DMS153 (cell line): ENCODE results near the gene FAM221A.
A peak's percentile ranks its signal among the peaks of the same experiment; 100 is the strongest.
"Not testable (repeated sequence)": the region's sequence is repeated elsewhere in the genome, so short reads cannot be mapped to it uniquely, and the experiment has no call there.

Source experiments
- DNase-seq: peaks from one replicate; lab custom pipeline; 2025; lab: John Stamatoyannopoulos, UW

Gene FAM221A, protein sequence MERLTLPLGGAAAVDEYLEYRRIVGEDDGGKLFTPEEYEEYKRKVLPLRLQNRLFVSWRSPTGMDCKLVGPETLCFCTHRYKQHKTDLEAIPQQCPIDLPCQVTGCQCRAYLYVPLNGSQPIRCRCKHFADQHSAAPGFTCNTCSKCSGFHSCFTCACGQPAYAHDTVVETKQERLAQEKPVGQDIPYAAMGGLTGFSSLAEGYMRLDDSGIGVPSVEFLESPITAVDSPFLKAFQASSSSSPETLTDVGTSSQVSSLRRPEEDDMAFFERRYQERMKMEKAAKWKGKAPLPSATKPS

GRCh38 chr7:23679898-23680413 is at the start of gene FAM221A:
Gene FAM221A, plus strand, starts transcription at chr7:23680199. Its CDS starts 20 bp downstream, at chr7:23680219.
- peak; percentile 89 for DNase-seq

DNA sequence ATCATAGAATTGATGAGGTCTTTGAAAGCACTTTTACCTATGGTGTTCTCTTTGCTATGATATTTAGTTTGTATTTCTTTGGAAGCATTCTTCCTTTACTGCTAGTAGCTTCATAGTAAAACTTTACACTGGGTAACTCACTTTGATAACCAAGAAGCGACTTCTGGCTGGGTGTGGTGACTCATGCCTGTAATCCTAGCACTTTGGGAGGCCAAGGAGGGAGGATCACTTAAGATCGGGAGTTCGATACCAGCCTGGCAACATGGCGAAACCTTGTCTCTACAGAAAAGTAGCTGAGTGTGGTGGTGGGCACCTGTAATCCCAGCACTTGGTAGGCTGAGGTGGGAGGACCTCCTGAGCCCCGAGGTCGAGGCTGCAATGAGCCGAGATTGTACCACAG is 46.6 kb upstream of the FAM221A start:
- no peak for DNase-seq

DNA sequence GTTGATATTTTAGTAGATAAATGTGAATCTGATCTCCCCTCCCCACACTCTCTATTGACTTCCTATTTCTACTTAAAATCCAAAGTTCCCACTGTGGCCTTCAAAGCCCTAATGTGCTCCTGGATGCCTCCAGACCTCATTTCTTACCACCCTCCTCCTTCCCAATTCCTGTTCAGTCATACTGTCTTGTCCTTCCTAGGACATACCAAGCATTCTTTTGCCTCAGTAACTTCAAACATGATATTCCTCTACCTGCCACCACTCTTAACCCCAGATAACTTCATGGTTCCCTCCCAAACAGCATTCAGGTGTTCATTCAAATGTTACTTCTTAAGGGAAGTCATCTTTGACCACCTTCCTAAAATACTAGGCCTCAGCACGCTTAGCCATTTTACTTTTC is 34.2 kb upstream of the FAM221A start:
- DNase-seq: no peak

- DNase-seq: no peak
These were observed 26.1 kb upstream of the FAM221A start for GRCh38 chr7:23653942-23654341.

- DNase-seq: no peak
These were observed 25.5 kb upstream of the FAM221A start for GRCh38 chr7:23654508-23654907.

DNA sequence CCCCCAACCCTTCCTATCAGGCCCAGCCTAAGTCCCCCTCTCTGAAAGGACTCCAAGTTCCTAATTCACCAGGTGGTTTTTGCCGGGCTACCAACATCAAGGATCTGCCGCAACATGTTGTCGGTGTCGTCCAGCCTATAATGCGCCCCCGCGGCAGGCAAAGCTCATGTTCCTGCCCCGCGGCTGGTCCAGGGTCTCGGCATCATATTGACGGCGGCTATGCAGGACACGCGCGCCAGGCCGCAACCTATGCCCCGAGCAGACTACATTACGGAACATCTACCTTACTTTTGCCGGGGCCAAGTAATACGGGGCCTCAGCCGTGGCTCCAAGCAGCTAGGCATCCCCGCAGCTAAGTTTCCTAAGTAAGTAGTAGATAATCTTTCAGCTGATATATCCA is 24.6 kb upstream of the FAM221A start:
- no peak for DNase-seq

- no peak for DNase-seq
These were observed 21.1 kb upstream of the FAM221A start for GRCh38 chr7:23658831-23659427.

DNA sequence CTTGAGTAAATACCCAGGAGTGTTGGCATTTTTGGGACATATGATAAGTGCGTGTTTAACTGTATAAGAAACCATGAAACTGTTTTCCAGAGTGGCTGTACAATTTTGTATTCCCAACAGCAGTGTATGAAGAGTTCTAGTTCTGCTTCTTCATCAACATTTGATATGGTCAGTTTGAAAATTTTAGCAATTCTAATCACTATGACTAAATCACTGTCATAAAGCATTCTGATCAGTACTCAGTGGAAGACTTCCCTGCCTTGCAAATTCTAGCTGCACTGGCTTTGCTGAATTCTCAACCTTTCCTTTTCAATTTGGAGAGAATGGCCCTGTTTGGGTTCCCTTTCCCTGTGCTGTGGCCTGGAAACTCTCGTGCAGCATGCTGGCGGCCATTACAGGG is 18.6 kb upstream of the FAM221A start:
- no peak for DNase-seq

GRCh38 chr7:23662124-23662983 is 17.6 kb upstream of the FAM221A start:
- DNase-seq: no peak

DNA sequence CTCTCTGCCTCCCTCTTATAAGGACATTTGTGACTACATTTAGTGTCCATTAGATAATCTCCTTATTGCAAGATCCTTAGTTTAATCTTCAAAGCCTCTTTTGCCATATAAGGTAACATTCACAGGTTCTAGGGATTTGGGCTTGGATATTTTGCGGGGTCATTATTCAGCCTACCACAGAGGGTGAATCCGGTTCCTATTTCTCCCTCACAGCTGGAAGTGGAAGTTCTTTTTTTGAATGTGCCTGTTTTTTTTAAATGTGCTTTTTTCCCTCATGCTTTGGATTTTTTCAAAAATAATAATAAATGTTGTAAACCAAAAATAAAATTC is 17.1 kb upstream of the FAM221A start:
- DNase-seq: no peak

- no peak for DNase-seq
These were observed 15.9 kb upstream of the FAM221A start for GRCh38 chr7:23664122-23664521.

GRCh38 chr7:23672033-23672432 is 8.0 kb upstream of the FAM221A start:
- no peak for DNase-seq

- DNase-seq: peak; percentile 79
These were observed 711 bp downstream of the FAM221A start for GRCh38 chr7:23680414-23681405.

- not testable (repeated sequence) for DNase-seq
These were observed 4.0 kb downstream of the FAM221A start for GRCh38 chr7:23684041-23684440.

GRCh38 chr7:23685731-23686130 is 5.7 kb downstream of the FAM221A start:
- no peak for DNase-seq

- no peak for DNase-seq
These were observed 7.0 kb downstream of the FAM221A start for GRCh38 chr7:23687011-23687410.

DNA sequence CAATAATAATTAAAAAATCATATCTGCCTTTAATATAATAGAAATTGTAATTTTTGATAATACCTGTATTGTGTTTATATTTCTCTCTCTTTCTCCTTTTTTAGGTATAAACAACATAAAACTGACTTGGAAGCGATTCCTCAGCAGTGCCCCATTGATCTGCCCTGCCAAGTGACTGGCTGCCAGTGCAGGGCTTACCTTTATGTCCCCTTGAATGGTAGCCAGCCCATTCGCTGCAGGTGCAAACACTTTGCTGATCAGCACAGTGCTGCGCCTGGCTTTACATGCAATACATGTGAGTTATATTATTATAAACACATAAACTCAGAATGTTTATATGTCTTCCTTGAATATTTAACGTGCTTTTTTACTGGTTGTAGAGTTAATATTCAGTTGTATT is 9.2 kb downstream of the FAM221A start:
- DNase-seq: no peak

DNA sequence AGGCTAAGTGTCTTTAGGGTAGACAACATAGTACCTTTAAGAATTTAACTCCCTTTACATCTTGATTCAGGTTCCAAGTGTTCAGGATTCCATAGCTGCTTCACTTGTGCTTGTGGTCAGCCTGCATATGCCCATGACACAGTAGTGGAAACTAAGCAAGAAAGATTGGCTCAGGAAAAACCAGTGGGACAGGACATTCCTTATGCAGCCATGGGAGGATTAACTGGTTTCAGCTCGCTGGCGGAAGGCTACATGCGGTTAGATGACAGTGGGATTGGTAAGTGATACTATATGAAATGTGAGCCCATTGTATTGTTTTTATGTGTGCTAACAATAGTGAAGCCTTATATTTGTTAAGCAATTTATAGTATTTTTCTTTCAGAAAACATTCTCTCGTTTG is 11.3 kb downstream of the FAM221A start:
- DNase-seq: no peak

- no peak for DNase-seq
These were observed 13.2 kb downstream of the FAM221A start for GRCh38 chr7:23693224-23693623.

- no peak for DNase-seq
These were observed 17.0 kb downstream of the FAM221A start for GRCh38 chr7:23696916-23697441.

- DNase-seq: no peak
These were observed 18.8 kb downstream of the FAM221A start for GRCh38 chr7:23698822-23699221.
